NCI-H226 (cell line): ENCODE measurements around the gene PRDX2.

Experiments
- DNase-seq: peaks from one replicate; pipeline ENCODE4 v3.0.0-alpha.2; 2015

The PRDX2 gene

DNA sequence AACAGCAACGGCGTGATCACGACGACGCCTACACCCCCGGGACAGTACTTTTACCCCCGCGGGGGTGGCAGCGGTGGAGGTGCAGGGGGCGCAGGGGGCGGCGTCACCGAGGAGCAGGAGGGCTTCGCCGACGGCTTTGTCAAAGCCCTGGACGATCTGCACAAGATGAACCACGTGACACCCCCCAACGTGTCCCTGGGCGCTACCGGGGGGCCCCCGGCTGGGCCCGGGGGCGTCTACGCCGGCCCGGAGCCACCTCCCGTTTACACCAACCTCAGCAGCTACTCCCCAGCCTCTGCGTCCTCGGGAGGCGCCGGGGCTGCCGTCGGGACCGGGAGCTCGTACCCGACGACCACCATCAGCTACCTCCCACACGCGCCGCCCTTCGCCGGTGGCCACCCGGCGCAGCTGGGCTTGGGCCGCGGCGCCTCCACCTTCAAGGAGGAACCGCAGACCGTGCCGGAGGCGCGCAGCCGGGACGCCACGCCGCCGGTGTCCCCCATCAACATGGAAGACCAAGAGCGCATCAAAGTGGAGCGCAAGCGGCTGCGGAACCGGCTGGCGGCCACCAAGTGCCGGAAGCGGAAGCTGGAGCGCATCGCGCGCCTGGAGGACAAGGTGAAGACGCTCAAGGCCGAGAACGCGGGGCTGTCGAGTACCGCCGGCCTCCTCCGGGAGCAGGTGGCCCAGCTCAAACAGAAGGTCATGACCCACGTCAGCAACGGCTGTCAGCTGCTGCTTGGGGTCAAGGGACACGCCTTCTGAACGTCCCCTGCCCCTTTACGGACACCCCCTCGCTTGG, 9.3 kb downstream of the PRDX2 start:
- DNase-seq = peak; percentile 51

- peak; percentile 95 for DNase-seq
These were observed 10.1 kb downstream of the PRDX2 start, which contains the start of gene JUNB for GRCh38 chr19:12791345-12792050. TSS of gene JUNB (plus strand) at chr19:12791486. CDS start at chr19:12791772, 286 bp downstream.

GRCh38 chr19:12790628-12791344, 10.8 kb downstream of the PRDX2 start:
- no peak for DNase-seq

GRCh38 chr19:12789904-12790619, 11.5 kb downstream of the PRDX2 start:
- DNase-seq = peak; percentile 91

- no peak for DNase-seq
These were observed 12.3 kb downstream of the PRDX2 start for GRCh38 chr19:12789098-12789903.

- DNase-seq = peak; percentile 49
These were observed 12.9 kb downstream of the PRDX2 start for GRCh38 chr19:12788682-12789097.

DNA sequence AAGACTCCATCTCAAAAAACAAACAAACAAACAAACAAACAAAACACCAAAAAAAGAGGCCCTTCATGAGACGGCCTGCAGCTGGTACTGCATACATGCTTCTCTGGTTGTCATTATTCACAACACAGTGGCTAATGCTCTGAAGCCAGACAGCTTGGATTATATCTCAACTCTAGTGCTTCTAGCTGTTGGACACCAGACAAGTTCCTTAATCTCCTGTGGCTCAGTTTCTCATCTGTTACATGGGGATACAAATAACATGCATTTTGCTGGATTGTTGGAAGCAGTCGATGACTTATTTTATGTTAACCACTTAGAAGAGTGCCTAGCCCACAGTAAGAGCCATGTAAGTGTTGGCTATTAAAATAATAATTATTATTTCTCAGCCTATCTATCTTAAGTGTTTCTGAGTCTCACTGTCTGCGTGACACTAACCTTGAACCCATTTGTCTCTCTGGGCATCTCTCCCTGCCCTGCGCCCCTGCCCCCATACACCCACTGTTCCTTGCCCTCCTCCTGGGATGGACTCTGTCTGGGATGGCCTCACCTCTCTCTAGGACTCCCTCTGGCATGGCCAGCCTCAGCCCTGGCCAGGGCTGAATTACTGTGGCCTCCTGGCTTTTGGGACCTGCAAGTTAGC, 13.4 kb downstream of the PRDX2 start:
- DNase-seq = no peak

GRCh38 chr19:12787458-12787857, 14.1 kb downstream of the PRDX2 start:
- DNase-seq = no peak

- no peak for DNase-seq
These were observed 14.6 kb downstream of the PRDX2 start for GRCh38 chr19:12786952-12787351.

- DNase-seq = no peak
These were observed 15.3 kb downstream of the PRDX2 start for GRCh38 chr19:12786141-12786870.

DNA sequence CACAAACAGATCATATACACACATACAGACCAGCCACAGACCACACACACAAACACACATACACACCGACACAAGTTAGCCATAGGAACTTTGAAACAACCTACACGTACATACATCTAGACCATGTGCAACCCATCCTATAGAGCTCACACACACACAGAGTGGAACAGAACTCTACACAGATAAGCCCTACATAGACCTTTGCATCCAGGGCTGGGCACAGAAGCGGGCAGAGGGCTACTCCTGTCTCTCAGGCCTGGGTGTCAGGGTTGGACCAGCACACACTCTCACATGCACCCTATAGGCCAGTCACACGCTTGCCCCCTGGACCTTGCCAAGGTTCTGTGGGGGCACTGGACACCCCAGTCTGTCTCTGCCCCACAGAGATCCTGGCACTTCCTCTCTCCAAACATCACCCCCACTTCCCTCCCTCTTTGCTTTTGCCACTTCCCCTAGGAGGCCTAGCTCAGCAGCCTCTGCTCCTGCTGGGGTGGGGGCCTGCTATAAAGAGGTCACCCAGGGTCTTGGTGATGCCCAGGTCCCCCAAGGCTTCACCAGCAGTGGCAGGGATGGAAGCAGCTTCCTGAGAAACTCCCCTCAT, 16.1 kb downstream of the PRDX2 start:
- no peak for DNase-seq

- DNase-seq = no peak
These were observed 16.6 kb downstream of the PRDX2 start for GRCh38 chr19:12784871-12785430.

- DNase-seq = no peak
These were observed 17.2 kb downstream of the PRDX2 start for GRCh38 chr19:12784394-12784870.

- DNase-seq = no peak
These were observed 17.7 kb downstream of the PRDX2 start for GRCh38 chr19:12783849-12784393.

DNA sequence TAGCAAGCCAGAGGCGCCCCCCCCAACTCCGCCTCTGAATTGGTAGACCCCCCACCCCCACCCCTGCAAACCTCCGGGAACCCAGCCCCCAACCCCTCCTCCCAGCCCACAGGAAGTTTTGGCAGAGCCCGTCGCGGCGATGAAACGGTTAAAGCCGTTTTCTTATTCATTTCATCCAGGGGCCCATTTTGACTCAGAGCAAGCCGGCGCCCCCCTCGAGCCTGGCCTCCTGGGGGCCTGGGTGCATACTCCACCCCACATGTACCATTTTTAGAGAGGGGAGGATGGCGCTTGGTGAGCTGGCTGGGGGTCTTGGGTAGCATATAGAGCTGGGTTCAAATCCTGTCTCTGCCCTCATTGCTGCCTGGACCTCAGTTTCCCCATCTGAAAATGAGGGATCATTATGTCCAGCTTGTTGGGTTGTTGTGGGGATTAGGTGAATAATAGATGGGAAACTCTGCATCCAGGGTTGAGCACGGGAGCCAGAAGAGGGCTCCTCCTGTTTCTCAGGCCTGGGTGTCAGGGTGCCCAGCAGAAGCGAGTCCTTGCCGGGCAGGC, 18.2 kb downstream of the PRDX2 start:
- no peak for DNase-seq

DNA sequence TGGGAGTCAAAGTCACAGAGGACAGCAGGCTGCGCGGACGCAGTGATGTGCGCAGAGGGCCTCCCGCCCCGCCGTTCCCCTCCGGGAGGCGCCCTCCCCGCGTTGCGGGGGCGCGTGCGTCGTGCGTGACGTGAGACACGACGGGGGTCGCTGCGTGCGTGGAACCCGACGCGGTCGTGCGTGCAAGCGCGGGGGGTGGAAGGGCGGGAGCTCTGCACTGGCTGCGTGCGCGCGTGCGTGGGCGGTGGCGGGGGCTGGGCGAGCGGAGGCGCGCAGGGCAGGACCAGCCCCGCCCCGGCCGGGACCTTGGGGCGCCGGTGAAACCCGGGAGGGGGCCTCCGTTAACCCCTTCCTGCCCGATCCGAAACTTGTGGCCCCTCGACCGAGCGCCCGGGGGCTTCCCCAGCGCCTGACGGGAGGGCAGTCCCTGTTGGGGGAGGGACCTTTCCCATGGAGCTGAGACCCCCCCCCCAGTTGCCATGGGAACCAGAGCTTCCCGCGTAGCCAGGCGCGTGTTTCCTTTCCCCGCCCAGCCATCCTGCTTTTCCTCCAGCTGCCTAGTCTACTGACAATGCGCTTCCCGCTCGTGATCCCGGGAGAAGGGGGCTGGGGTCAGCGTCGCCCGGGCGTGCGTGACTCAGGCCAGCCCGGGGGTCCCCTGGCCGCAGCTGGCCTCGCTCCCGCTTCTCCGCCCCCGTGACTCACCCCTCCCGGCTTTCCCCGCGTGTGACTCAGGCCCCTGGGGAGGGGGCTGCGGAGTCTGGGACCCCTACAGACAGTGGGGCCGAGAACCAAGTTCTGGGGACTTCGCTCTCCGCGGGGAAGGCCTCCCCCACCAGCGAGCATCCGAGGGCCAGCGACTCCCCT, 18.9 kb downstream of the PRDX2 start:
- peak; percentile 58 for DNase-seq

- no peak for DNase-seq
These were observed 19.5 kb downstream of the PRDX2 start for GRCh38 chr19:12782174-12782423.
